ENCODE results near the gene SHH. TPM values are rescaled to one million over a fixed set of nuclear protein-coding genes. Genes with fewer than 3 reads are reported as not detected.

The SHH gene
- total RNA-seq, 1 experiment from 2014 or later: 0.11 TPM

DNA sequence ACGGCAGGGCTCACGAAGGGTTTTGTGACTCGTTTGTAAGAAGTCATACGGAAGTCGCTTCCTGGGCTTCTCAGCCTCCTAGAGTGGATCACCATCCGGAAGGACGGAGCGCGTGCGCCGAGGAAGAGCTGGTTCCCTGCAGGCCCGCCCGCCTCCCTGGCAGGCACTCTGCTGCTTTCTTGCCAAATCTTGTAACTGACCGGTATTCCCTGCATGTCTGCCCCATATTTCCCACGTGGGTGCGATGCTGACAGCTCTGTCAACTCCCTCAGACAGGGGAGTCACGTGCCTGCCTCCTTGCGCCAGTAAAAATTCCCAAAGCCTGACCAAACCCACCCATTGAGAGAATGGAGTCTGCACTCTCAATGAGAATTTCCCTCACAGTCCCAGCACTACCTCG, 12.7 kb downstream of the SHH start:
- no peaks in the 10 kb centered on the region for H3K79me2 ChIP-seq (ENCODE audit: low read length)
- TF ChIP-seq EZH2phosphoT487 (IDR thresholded peaks at IDR 0.05; ENCODE audit: borderline replicate concordance, low read length) (no peak), EZH2 (IDR thresholded peaks at IDR 0.05; ENCODE audit: low read length, unreplicated experiment) (no peak)
- TF ChIP-seq, protein P1, sequence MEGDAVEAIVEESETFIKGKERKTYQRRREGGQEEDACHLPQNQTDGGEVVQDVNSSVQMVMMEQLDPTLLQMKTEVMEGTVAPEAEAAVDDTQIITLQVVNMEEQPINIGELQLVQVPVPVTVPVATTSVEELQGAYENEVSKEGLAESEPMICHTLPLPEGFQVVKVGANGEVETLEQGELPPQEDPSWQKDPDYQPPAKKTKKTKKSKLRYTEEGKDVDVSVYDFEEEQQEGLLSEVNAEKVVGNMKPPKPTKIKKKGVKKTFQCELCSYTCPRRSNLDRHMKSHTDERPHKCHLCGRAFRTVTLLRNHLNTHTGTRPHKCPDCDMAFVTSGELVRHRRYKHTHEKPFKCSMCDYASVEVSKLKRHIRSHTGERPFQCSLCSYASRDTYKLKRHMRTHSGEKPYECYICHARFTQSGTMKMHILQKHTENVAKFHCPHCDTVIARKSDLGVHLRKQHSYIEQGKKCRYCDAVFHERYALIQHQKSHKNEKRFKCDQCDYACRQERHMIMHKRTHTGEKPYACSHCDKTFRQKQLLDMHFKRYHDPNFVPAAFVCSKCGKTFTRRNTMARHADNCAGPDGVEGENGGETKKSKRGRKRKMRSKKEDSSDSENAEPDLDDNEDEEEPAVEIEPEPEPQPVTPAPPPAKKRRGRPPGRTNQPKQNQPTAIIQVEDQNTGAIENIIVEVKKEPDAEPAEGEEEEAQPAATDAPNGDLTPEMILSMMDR (conservative IDR thresholded peaks at IDR 0.05; ENCODE audit: low read depth, low read length): no peak
- intact Hi-C loops (cut with micrococcal nuclease): no loop called here
- H3K4me2 ChIP-seq (ENCODE audit: low read length): no peak overlapping the region
- no peak for ATAC-seq
- H3K9me3 ChIP-seq (ENCODE audit: low read length): no peaks in the 10 kb centered on the region
- H3F3A ChIP-seq (ENCODE audit: low read length, unreplicated experiment): no peaks in the 10 kb centered on the region
- no peaks in the 10 kb centered on the region for H3K36me3 ChIP-seq (ENCODE audit: low read depth, low read length)
- no peak overlapping the region for H3K27ac ChIP-seq (ENCODE audit: low read length)
- DNase-seq: no peak
- no peaks in the 10 kb centered on the region for H3K27me3 ChIP-seq (ENCODE audit: low read length)
- H3K9me2 ChIP-seq (replicated peaks; ENCODE audit: low read length): no peaks in the 10 kb centered on the region
- H2AFZ ChIP-seq (ENCODE audit: low read length): no peak overlapping the region
- ChIA-PET POLR2A (ENCODE audit: unreplicated experiment) (no interaction called here), CTCF (no interaction called here)
- peaks cover 4% of the 10 kb centered on the region; the same call in 1 of the 2 replicates for H3K4me1 ChIP-seq (ENCODE audit: insufficient read depth, low read length)
- no peak overlapping the region for H3K9ac ChIP-seq (ENCODE audit: low read length)
- H3K4me3 ChIP-seq (ENCODE audit: low read length): no peak overlapping the region
- no TSS peak for BruUV-seq (replicated peaks)
- H4K20me1 ChIP-seq (ENCODE audit: low read length): no peaks in the 10 kb centered on the region

- H3K9ac ChIP-seq (ENCODE audit: low read length): no peak overlapping the region
- no peak overlapping the region for H3K4me2 ChIP-seq (ENCODE audit: low read length)
- ATAC-seq: no peak
- no peaks in the 10 kb centered on the region for H3K9me2 ChIP-seq (replicated peaks; ENCODE audit: low read length)
- no peaks in the 10 kb centered on the region for H3K27me3 ChIP-seq (ENCODE audit: low read length)
- intact Hi-C loops (cut with micrococcal nuclease): no loop called here
- TF ChIP-seq EZH2 (IDR thresholded peaks at IDR 0.05; ENCODE audit: low read length, unreplicated experiment) (no peak), EZH2phosphoT487 (IDR thresholded peaks at IDR 0.05; ENCODE audit: borderline replicate concordance, low read length) (no peak)
- TF ChIP-seq, protein P1 (conservative IDR thresholded peaks at IDR 0.05; ENCODE audit: low read depth, low read length): no peak
- no TSS peak for BruUV-seq (replicated peaks)
- no peak overlapping the region for H3K27ac ChIP-seq (ENCODE audit: low read length)
- no peaks in the 10 kb centered on the region for H3K9me3 ChIP-seq (ENCODE audit: low read length)
- H3K4me1 ChIP-seq (ENCODE audit: insufficient read depth, low read length): no peaks in the 10 kb centered on the region; the same call in 1 of the 2 replicates
- DNase-seq: no peak
- no peaks in the 10 kb centered on the region for H4K20me1 ChIP-seq (ENCODE audit: low read length)
- no peak overlapping the region for H2AFZ ChIP-seq (ENCODE audit: low read length)
- H3F3A ChIP-seq (ENCODE audit: low read length, unreplicated experiment): no peaks in the 10 kb centered on the region
- ChIA-PET CTCF (no interaction called here), POLR2A (ENCODE audit: unreplicated experiment) (no interaction called here)
- H3K79me2 ChIP-seq (ENCODE audit: low read length): no peaks in the 10 kb centered on the region
- H3K4me3 ChIP-seq (ENCODE audit: low read length): no peak overlapping the region
- H3K36me3 ChIP-seq (ENCODE audit: low read depth, low read length): no peaks in the 10 kb centered on the region
Observed at GRCh38 chr7:155798673-155799439, 13.4 kb downstream of the SHH start.
